HG02970 (cell line): ENCODE results near the gene GAB2.
"Not testable (repeated sequence)": the region's sequence is repeated elsewhere in the genome, so short reads cannot be mapped to it uniquely, and the experiment has no call there.

Experiments used
- ATAC-seq: cut with Tn5 transposase; IDR thresholded peaks from one replicate; pipeline ENCODE4 v1.9.1; 2021; ENCODE audit warnings: mild to moderate bottlenecking, moderate library complexity, moderate number of reproducible peaks; ENCODE audit not compliant: unreplicated experiment, low FRiP score

GAB2 gene

DNA sequence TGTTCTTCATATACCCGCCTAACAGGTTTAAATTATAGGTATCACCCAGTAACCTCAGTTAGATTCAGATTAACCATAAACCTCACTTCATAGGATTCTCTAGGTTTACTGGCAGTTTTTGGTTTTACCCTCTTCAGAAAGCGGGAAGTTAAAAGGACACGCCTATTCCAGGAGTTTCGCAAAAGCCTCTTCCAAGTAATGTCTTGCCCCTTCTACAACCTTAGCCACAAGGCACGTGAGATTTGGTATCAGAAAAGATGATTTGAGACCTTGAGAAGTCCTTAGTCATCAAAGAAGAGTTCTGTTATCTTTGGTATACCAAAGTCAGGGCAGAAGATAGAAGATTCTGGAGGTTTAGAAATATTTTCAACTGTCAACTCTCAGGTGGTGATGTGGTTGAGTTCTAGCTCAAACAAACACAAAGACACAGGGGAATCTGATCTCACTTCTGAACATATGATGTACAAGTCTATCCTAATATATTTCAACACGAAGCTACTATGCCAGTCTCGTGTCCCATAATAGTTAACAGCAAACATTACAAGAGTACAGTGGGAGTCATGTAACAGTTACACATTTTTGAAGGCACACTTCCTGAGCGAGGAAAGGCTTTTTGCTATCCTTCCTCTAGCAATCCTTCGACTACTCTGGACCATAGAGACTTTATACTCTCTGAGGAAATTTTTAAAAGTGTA lies 125.4 kb downstream of the GAB2 start:
- ATAC-seq = no peak

DNA sequence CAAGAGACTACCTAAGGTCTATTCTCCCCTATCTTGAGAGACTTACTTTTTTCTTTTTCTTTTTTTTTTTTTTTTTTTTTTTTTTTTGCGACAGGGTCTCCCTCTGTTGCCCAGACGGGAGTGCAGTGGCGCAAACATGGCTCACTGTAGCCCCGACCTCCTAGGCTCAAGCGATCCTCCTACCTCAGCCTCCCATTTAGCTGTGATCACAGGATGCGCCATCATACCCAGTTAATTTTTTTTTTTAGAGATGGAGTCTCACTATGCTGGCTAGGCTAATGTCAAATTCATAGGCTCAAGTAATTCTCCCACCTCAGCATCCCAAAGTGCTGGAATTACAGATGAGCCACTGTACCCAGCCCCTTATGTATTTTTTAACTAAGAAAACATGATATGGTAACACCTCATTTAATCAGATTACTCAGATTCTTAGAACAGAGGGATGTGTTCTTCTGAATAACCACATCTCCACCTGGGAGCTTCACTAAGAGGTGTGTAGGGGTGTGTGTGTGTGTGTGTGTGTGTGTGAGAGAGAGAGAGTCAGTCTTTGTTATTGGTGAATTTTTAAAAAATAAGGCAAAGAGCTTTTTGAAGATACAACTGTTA lies 126.0 kb downstream of the GAB2 start:
- no peak for ATAC-seq

DNA sequence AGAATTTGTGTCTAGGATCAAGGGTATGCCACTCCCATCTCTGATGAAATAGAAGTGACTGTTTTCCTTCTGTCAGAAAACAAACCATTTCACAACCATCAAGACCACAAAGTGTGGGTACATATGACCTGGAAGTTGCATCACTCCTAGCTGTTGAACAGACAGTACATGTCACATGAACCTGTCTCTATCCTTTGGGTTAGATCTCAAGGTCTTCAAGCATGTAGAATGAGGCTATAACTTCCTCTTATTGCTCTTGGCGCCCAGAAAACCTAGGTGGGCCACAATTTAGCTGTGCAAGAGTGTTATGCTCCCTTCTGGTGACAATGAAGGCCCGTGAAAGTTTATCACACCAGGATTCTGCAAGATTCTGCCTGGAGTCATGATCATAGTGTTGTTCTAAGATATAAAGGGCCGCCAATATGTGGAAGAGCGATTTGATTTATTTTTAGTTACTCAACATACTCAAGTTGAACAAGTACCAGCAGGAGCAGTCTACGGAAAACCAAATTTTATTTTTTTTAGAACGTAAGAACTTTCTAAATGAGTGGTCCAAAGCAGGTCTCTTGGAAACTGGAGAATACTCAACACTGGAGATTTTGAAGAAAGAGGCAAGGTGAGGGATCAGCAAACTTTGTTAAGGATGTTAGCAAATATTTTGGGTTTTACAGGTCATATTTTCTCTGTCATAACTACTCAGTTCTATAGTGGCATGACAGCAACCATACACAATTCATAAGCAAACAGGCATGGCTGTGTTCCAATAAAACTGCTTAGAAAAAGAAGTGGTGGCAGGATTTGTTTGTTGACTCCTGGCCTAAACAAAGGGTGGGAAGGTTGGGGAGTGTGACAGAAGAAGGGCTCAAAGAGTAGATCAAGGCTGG lies 127.1 kb downstream of the GAB2 start:
- ATAC-seq = no peak

DNA sequence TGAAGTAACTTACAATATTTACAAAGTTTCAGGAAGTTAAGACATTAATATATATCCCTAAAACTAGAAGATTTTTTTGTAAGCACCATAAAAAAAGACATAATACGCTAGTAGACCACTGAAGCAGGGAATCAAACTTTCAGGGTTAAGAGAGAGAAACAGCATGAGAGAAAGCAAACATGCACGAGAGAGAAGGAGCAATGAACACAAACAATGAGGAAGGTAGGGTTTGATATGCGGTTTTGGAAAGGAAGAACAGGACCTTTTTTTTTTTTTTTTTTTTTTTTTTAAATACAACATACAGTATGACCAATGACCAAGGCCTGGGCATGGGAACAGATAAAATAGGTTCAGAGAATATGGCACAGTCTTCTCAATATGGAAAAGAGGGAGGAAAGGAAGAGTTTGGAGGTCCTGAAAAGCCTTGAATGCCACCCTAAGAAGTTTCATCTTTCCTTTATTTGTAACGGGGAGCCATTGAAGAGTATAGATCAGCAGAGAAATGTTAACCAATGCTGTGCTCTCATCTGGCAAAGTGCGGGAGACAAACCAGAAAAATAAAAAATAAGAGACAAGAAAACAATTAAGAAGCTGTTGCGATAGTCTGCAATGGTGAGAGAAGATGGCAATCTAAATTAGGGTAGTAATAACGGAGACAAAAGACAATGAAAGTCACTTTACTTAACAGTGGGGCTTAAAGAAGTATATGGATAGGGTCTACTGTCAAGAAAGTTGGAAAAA lies 127.9 kb downstream of the GAB2 start:
- no peak for ATAC-seq

DNA sequence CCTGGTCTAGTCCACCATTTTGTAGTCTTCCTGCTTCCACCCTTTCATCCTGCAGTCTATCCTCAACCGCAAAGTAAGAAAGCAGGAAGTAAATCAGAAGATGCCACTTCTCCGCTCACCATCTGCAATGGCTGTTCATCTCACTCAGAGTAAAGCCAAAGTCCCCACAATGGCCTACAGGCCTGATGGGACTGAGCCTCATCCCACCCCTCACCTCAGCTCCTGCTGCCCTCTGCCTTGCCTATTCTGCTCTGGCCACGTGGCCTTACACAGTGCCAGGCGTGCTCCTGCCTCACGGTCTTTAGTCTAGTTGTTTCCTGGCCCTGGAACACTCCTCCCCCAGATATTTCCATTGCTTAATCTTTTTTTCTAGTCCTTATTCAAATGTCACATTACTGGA lies 133.4 kb downstream of the GAB2 start:
- ATAC-seq = no peak

DNA sequence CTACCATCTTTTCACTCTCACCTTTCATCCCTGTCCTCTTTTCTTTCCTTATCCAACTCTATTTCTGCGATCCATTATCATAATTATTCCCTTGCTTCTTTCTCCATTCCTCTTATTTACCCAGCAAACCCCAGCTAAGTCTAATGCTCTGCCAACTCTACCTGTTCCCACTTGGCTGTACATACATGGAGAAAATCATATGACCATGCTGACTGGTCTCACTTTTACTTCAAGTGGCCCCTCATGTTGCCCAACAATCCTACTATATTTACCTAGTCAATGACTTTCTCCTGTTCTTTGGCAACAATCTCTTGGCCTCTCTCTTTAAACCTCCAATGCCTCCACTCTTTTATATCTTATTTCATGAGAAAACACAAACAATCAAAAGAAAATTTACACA lies 134.8 kb downstream of the GAB2 start:
- no peak for ATAC-seq

DNA sequence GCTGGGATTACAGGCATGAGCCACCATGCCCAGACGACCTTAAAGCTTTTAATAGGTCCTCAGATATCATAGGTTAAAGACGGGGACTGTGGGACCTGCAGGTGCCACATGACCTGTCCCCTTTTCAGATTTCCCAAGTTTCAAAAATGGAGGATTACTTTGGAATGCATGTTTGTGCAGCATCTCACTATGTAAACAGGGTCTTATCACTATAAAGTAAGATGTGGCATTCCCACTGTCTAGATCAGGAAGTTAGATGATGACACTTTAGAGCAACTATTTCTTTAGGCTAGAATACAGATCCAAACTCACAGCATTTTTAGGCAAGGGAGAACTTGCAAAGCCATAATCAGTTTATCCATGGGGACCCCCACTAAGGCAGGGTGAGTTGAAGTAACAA lies 136.1 kb downstream of the GAB2 start:
- ATAC-seq = no peak

DNA sequence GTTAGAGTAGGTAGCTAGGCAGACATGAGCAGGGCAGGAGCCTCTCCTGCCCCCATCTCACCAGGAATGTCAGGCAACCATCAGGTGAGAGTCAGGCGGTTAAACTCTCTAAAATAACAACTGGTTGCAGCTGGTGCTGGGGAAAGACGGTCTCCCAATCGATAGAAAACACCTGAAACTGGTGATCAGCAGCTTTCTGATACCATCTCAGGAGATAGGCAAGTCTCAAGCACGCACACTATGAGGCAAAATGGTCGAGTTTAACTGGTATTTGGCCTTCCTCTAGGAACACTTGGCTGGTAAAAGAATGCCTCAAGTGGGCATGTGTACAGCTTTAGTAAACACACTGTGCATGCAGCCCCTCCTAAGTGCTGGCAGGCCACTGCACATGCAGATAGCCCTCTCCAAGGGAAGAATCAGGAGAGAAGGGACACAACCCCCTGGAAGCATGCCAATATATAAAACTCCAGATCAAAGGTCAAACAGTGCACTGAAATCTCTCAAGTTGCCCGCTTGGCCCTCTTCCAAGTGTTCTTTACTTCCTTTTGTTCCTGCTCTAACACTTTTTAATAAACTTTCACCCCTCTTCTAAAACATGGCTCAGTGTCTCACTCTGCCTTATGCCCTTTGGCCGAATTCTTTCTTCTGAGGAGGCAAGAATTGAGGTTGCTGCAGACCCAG lies 140.2 kb downstream of the GAB2 start:
- no peak for ATAC-seq

DNA sequence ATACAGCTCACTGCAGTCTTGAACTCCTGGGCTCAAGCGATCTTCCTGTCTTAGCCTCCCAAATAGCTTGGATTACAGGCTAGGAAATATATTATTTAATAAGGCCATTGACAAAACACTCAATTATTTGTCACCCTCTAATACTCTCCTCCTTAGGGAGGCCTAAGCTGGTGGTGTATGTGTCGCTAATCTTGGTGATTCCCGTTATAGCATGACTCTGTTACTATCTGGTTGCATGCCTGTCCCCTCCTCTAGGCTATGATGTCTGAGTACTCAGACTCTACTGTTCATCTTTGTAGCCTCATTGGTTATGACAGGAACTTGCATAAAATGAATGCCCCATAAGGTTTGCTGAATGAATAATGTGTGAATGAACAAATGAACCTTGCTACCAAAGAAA lies 141.3 kb downstream of the GAB2 start:
- ATAC-seq = no peak

DNA sequence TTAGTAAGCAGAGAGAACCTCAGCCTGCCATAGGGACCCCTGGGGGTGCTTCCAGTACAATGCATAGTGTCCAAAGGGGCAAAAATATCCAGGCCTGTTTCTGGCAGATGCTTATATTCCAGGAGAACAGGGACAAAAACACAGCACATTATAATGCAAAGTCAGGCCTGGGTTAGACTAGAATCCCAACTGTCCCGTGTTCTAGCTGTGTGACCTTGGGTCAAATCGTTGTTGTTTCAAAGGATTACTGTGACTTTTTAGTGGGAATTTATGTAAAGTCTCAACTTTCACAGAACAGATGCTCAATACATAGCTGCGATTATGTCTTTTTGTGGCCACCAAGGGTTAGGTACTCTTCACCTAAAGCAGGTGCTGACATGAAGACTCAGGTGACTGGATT lies 142.9 kb downstream of the GAB2 start:
- ATAC-seq = no peak

DNA sequence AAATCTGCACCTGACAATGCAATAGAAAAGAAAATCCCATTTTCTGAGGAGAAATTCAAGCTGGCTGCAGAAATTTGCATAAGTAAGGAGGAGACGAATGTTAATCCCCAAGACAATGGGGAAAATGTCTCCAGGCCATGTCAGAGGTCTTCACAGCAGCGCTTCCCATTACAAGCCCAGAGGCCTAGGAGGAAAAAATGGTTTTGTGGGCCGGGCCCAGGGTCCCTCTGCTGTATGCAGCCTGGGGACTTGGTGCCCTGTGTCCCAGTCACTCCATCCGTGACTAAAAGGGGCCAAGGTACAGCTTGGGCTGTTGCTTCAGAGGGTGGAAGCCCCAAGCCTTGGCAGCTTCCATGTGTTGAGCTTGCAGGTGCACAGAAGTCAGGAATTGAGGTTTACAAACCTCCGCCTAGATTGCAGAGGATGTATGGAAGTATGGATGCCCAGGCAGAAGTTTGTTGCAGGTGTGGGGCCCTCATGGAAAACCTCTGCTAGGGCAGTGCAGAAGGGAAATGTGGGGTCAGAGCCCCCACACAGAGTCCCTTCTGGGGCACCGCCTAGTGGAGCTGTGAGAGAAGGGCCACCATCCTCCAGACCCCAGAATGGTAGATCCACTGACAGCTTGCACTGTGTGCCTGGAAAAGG lies 144.9 kb downstream of the GAB2 start:
- ATAC-seq = not testable (repeated sequence)

DNA sequence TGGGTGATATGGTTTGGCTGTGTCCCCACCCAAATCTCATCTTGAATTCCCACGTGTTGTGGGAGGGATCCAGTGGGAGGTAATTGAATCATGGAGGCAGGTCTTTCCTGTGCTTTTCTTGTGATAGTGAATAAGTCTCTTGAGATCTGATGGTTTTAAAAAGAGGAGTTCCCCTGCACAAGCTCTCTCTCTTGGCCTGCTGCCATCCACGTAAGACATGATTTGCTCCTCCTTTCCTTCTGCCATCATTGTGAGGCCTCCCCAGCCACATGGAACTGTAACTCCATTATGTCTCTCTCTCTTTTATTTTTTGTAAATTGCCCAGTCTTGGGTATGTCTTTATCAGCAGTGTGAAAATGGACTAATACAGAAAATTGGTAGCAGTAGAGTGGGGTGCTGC lies 145.8 kb downstream of the GAB2 start:
- ATAC-seq = not testable (repeated sequence)

DNA sequence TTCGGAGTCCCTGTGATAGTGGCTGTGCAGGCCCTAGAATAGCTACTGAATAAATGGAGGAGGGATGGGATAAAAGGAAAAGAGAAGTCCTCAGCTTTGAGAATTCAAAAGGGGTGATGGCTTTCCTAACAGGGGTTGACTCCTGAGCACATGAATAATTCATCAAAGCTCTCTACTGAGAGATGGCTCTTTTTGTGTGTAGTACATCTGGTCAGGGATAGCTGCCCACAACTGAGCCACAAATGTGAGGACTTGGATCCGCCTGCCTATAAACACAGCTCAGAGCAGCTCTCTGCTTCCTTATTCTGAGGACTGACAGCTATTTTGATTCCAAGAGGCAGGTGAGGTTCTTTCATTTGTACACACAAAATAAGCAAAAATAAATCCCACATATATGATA lies 146.6 kb downstream of the GAB2 start:
- ATAC-seq = no peak

DNA sequence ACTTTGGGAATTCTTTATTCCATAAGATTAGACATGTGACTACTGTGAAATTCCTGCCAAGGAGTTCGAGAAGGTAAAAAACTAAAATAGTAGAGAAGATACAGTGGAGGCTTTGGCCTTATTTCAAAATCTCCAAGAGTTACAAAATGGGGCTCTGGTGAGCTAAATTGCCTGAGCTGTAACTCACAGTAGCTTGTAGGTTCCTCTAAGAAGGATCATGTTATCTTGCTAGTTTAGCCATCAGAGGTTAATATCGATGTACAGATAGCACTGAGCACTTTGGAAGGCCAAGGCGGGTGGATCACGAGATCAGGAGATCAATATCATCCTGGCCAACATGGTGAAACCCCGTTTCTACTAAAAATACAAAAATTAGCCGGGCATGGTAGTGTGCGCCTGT lies 147.8 kb downstream of the GAB2 start:
- no peak for ATAC-seq

DNA sequence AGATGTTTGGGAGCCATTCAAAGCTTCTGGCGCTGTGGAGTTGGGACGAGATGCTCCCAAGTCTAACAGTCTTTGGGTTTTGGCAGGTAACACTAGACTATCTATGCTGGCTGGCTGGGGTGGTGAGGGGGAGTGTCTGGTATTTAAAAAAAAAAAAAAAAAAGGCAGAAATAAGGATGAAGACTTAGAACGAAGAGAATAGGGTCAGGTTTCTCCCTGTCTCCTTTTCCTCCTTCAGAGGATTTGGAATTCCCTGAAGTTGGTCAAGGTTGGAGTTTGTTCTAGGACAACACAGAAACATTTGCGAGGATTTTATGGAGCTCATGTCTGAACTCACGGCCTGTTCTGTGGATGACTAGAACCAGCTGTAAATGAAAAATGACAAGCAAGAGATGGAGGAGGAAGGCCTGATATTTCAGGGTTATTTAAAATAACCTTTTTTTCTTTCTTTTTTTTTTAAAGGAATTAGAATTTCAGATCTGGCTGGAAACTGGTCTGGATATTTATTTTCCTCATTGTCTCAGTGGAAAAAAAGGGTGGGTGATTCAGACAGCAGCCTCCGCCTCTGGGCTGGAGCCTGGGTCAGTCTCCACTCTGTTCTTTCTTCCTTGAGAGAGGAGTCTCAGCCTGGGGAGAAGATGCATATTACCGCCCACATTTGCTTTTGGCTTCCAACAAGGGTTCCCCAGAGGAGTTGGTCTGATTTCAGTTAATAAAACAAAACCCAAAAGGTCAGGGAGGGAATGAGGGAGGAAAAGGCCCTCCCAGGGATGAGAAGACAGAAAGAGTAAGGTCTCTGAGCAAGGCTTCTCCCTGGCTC lies 148.8 kb downstream of the GAB2 start:
- ATAC-seq = no peak

DNA sequence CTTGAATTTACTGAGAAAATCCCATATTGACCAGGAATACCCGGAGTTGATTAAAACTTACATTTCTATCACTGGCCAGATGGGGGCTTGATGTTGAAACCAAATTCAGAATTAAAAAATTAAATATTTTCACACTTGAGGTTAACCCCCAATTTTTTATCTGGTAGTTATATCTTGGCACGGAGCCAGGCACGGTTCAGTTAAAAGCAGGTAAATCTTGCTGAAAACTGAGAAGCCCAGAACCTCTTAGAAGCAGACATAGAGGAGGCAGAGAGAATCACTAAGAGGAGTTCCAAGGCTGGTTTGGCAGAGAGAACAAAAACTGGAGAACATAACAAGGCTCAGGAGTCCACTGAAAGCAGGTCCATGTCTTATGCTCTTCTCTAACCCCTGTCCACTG lies 151.2 kb downstream of the GAB2 start:
- ATAC-seq = no peak

DNA sequence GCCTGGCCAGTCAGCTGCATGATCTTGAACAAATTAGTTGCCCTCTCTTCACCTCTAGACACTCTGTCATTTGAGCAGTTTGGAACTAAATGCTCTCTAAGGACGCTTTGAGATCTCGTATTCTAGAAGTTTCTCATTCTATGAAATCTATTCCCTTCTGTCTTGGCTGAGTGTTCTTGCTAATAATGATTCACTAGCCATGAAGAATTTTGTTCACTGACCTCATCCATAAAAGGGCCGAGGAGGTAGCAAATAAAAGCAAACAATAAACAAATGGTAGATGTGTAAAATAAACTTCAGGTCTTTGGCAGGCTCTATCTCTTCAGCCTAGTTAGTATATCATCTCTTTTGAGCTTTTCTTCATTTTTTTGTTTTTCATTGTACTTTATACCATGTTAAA lies 152.3 kb downstream of the GAB2 start:
- ATAC-seq = no peak

DNA sequence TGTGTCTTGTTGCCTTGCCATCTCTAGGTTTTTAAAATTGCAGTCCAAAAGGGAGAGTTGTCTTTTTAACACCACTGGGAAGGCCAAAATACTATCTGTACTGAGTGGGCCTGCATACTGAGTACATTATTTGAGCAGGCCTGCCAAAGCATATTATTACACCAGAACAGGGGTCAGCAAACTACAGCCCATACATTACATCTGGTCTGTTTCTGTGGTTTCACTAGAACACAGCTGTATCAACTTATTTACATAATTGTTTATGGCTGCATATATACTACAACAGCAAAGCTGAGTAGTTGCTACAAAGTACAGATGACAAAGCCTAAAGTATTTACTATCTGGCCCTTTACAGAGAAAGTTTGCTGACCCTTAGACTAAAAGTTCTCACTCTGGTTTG lies 154.9 kb downstream of the GAB2 start:
- ATAC-seq = no peak

DNA sequence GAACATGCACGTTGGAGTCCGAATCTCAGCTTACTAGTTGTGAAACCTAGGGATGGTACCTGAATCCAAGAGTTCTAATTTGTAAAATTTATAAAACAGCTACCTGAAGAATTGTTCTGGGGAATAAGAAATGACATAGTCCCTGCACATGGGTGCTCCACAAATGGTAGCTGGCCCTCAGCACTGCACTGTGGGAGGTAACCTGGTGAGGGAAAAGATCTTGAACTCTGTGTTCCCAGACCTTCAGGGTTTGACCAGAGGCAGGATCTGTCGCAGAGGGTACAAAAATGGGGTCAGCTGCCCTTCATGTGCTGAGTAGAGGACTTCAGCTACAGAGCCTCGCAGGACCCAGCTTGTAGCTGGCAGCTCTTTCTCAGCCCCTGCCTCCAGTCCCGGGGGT lies 155.4 kb downstream of the GAB2 start:
- no peak for ATAC-seq
